ENCODE results near the gene TMPRSS9. TPM values are rescaled to one million over a fixed set of nuclear protein-coding genes. Genes with fewer than 3 reads are reported as not detected.

The TMPRSS9 gene
- not detected for total RNA-seq

- H3K36me3 ChIP-seq, result no peaks in the 10 kb centered on the region
- H3K4me3 ChIP-seq, result no peak within 1 kb of the TSS
- H3K9me3 ChIP-seq, result no peaks in the 10 kb centered on the region
- no peak within 1 kb of the TSS for H3K27ac ChIP-seq
- no peak for TF ChIP-seq POLR2A (IDR thresholded peaks at IDR 0.05)
- TF ChIP-seq, protein P1, sequence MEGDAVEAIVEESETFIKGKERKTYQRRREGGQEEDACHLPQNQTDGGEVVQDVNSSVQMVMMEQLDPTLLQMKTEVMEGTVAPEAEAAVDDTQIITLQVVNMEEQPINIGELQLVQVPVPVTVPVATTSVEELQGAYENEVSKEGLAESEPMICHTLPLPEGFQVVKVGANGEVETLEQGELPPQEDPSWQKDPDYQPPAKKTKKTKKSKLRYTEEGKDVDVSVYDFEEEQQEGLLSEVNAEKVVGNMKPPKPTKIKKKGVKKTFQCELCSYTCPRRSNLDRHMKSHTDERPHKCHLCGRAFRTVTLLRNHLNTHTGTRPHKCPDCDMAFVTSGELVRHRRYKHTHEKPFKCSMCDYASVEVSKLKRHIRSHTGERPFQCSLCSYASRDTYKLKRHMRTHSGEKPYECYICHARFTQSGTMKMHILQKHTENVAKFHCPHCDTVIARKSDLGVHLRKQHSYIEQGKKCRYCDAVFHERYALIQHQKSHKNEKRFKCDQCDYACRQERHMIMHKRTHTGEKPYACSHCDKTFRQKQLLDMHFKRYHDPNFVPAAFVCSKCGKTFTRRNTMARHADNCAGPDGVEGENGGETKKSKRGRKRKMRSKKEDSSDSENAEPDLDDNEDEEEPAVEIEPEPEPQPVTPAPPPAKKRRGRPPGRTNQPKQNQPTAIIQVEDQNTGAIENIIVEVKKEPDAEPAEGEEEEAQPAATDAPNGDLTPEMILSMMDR (IDR thresholded peaks at IDR 0.05), result no peak
- no peak for DNase-seq (ENCODE audit: low spot score in 2 of 2)
- H3K4me1 ChIP-seq, result peaks cover 13% of the 10 kb centered on the region
- WGBS, result 54% methylated on average over 13 of the region's 44 CpGs
- H3K27me3 ChIP-seq, result peaks cover 55% of the 10 kb centered on the region
Measured at GRCh38 chr19:2359992-2360685, at the start of gene TMPRSS9. Gene TMPRSS9 (plus strand): TSS chr19:2360265. CDS start chr19:2389786, 29,521 bp downstream.

GRCh38 chr19:2311093-2311492 is 49.0 kb upstream of the TMPRSS9 start:
- WGBS, result 92% methylated on average over 4 of the region's 4 CpGs
- Histone ChIP-seq H3K27ac (no peak overlapping the region), H3K4me3 (no peak overlapping the region), H3K9me3 (peaks cover 4% of the 10 kb centered on the region), H3K4me1 (peaks cover 8% of the 10 kb centered on the region), H3K27me3 (peaks cover 68% of the 10 kb centered on the region), H3K36me3 (no peaks in the 10 kb centered on the region)
- no peak for TF ChIP-seq POLR2A (IDR thresholded peaks at IDR 0.05)
- TF ChIP-seq, protein P1 (IDR thresholded peaks at IDR 0.05), result no peak
- TF ChIP-seq POLR2AphosphoS5 (IDR thresholded peaks at IDR 0.05), result no peak
- TF ChIP-seq EP300 (IDR thresholded peaks at IDR 0.05), result no peak
- no peak for DNase-seq (ENCODE audit: low spot score in 2 of 2)

DNA sequence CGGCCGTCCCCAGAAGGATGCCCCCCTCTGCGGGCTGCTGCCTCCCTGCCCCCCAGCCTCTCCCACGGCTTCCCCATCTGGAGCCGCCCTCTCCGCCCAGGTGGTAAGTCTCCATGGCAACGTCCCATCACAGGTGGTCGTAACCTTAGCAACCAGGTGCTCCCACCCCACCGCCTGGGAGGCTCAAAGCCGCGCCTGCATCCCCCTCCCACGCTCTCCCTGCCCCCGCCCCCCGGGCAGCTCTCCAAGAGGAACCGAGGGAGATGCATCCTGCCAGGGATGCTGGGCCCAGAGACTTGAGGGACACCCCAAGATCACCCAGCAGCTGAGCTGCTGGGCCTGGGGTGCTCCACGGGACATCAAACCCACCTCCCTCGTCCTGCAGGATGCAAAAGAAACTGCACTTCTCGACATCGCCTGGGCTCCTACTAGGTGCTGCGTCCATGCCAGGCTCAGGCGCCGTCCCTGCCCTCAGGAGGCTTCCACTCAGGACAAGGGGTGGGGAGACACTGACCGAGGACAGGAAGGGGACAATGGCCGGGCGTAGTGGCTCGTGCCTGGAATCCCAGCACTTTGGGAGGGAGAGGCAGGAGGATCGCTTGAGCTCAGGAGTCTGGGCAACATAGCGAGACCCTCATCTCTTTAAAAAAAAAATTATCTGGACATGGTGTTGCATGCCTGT is 47.1 kb upstream of the TMPRSS9 start:
- H3K4me3 ChIP-seq, result no peak overlapping the region
- H3K27me3 ChIP-seq, result peaks cover 50% of the 10 kb centered on the region
- peaks cover 3% of the 10 kb centered on the region for H3K4me1 ChIP-seq
- 83% methylated on average over 11 of the region's 28 CpGs for WGBS
- H3K36me3 ChIP-seq, result no peaks in the 10 kb centered on the region
- TF ChIP-seq POLR2A (IDR thresholded peaks at IDR 0.05) (no peak), POLR2AphosphoS5 (IDR thresholded peaks at IDR 0.05) (no peak), EP300 (IDR thresholded peaks at IDR 0.05) (no peak)
- TF ChIP-seq, protein P1 (IDR thresholded peaks at IDR 0.05), result no peak
- H3K9me3 ChIP-seq, result peaks cover 4% of the 10 kb centered on the region
- H3K27ac ChIP-seq, result no peak overlapping the region
- DNase-seq (ENCODE audit: low spot score in 2 of 2), result no peak

- H3K4me1 ChIP-seq, result no peaks in the 10 kb centered on the region
- 85% methylated on average over 7 of the region's 7 CpGs for WGBS
- no peaks in the 10 kb centered on the region for H3K36me3 ChIP-seq
- H3K27me3 ChIP-seq, result peaks cover 30% of the 10 kb centered on the region
- TF ChIP-seq, protein P1 (IDR thresholded peaks at IDR 0.05), result no peak
- TF ChIP-seq EP300 (IDR thresholded peaks at IDR 0.05), result no peak
- no peak for TF ChIP-seq POLR2AphosphoS5 (IDR thresholded peaks at IDR 0.05)
- no peak overlapping the region for H3K27ac ChIP-seq
- H3K9me3 ChIP-seq, result peaks cover 4% of the 10 kb centered on the region
- H3K4me3 ChIP-seq, result no peak overlapping the region
- DNase-seq (ENCODE audit: low spot score in 2 of 2), result no peak
Measured at GRCh38 chr19:2315121-2315817, 44.8 kb upstream of the TMPRSS9 start.

- Histone ChIP-seq H3K4me3 (no peak overlapping the region), H3K9me3 (peaks cover 4% of the 10 kb centered on the region), H3K36me3 (no peaks in the 10 kb centered on the region), H3K4me1 (no peaks in the 10 kb centered on the region), H3K27ac (no peak overlapping the region), H3K27me3 (peaks cover 26% of the 10 kb centered on the region)
- 71% methylated on average over 9 of the region's 22 CpGs for WGBS
- no peak for DNase-seq (ENCODE audit: low spot score in 2 of 2)
- TF ChIP-seq, protein P1 (IDR thresholded peaks at IDR 0.05), result peak in 1 of 2 donors; percentile 26
- TF ChIP-seq POLR2A (IDR thresholded peaks at IDR 0.05), result no peak
Measured at GRCh38 chr19:2315818-2316353, 44.2 kb upstream of the TMPRSS9 start.
